Chondrocyte (in vitro differentiated cells): ENCODE data around the gene TRIM41. TPM values are rescaled to one million over a fixed set of nuclear protein-coding genes. Genes with fewer than 3 reads are reported as not detected.
"Not testable (repeated sequence)": the region's sequence is repeated elsewhere in the genome, so short reads cannot be mapped to it uniquely, and the experiment has no call there.

Source experiments
- DNase-seq: peaks from one replicate; pipeline ENCODE4 v3.0.0; 2021; ENCODE audit warnings: mixed read lengths, low spot score
- H3K27ac Mint-ChIP-seq: one replicate; pipeline ENCODE4 v1.8.0; 2021; ENCODE audit warnings: mild to moderate bottlenecking, moderate library complexity, mixed read lengths; ENCODE audit not compliant: unreplicated experiment
- H3K27me3 Mint-ChIP-seq: 2 replicates; pipeline ENCODE4 v1.8.0; 2021; ENCODE audit warnings: low read depth, mixed read lengths
- H3K36me3 Mint-ChIP-seq: 2 replicates; pipeline ENCODE4 v1.8.0; 2021; ENCODE audit warnings: low read depth, mixed read lengths
- H3K4me1 Mint-ChIP-seq: 2 replicates; pipeline ENCODE4 v1.8.0; 2021; ENCODE audit warnings: low read depth, mild to moderate bottlenecking, mixed read lengths
- H3K4me3 Mint-ChIP-seq: one replicate; pipeline ENCODE4 v1.8.0; 2021; ENCODE audit warnings: mild to moderate bottlenecking, moderate library complexity, mixed read lengths; ENCODE audit not compliant: unreplicated experiment
- H3K9me3 Mint-ChIP-seq: 2 replicates; pipeline ENCODE4 v1.8.0; 2021; ENCODE audit warnings: low read depth, mixed read lengths
- total RNA-seq: library from RNA; stranded (reverse); gene quantifications from 3 replicates; pipeline ENCODE4 v1.2.1, GENCODE V29; 2021
- TF ChIP-seq, protein P1 (sequence below): fragments of 200-600 bp; sonication (generic); IDR thresholded peaks from 2 replicates; pipeline ENCODE4 v1.5.0; 2021; ENCODE audit warnings: antibody characterized with exemption, mild to moderate bottlenecking, moderate library complexity

The TRIM41 gene
- total RNA-seq, 1 donor from 2014 or later, result 19.3 TPM

DNA sequence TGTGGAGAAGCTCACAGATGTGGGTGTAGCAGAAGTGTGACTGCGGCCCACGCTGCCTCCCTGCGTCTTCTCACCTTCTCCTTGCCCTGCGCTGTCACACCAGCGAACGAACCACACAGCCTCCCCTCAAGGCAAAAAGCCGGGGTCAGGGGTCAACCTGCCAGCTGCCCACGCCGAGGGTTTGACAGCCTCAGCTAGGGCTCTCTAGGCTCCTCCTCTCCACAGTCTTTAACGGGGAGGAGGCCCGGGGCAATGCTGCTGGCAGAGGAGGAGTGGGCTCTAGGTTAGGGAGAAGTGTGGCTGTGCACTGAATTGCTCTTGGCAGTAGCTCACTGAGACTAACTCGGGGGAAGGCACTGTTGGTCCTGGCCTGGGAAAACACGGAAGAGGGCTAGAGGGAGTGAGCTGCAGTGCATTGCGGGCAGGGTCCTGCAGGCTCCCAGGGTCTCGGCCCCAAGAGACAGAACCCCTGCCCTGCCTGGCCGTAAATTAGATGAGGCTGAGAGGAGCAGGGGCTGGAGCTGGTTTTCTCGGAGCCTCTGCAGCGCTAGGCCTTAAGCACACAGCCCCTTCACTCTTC lies 42.1 kb downstream of the TRIM41 start:
- no peak for DNase-seq
- H3K27me3 Mint-ChIP-seq, result no peaks in the 10 kb centered on the region
- H3K4me1 Mint-ChIP-seq, result peaks cover 7% of the 10 kb centered on the region
- no peaks in the 10 kb centered on the region for H3K9me3 Mint-ChIP-seq
- TF ChIP-seq, protein P1, sequence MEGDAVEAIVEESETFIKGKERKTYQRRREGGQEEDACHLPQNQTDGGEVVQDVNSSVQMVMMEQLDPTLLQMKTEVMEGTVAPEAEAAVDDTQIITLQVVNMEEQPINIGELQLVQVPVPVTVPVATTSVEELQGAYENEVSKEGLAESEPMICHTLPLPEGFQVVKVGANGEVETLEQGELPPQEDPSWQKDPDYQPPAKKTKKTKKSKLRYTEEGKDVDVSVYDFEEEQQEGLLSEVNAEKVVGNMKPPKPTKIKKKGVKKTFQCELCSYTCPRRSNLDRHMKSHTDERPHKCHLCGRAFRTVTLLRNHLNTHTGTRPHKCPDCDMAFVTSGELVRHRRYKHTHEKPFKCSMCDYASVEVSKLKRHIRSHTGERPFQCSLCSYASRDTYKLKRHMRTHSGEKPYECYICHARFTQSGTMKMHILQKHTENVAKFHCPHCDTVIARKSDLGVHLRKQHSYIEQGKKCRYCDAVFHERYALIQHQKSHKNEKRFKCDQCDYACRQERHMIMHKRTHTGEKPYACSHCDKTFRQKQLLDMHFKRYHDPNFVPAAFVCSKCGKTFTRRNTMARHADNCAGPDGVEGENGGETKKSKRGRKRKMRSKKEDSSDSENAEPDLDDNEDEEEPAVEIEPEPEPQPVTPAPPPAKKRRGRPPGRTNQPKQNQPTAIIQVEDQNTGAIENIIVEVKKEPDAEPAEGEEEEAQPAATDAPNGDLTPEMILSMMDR, result no peak
- H3K36me3 Mint-ChIP-seq, result peaks cover 5% of the 10 kb centered on the region
- no peak overlapping the region for H3K27ac Mint-ChIP-seq
- H3K4me3 Mint-ChIP-seq, result no peak overlapping the region

DNA sequence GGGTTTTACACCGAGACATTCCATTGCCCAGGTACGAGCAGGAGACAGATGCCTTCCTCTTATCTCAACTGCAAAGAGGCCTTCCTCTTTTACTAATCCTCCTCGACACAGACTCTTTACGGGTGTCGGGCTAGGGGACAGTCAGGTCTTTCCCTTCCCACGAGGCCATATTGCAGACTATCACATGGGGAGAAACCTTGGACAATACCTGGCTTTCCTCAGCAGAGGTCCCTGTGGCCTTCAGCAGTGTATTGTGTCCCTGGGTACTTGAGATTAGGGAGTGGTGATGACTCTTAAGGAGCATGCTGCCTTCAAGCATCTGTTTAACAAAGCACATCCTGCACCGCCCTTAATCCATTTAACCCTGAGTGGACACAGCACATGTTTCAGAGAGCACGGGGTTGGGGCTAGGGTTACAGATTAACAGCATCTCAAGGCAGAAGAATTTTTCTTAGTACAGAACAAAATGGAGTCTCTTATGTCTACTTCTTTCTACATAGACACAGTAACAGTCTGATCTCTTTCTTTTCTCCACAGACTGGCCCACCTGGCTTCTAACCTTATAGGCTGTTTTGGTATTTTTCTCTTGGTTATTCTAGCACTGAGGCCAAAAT lies 44.3 kb downstream of the TRIM41 start:
- not testable (repeated sequence) for H3K27me3 Mint-ChIP-seq, H3K36me3 Mint-ChIP-seq, H3K4me1 Mint-ChIP-seq, H3K9me3 Mint-ChIP-seq, H3K27ac Mint-ChIP-seq, DNase-seq, H3K4me3 Mint-ChIP-seq

DNA sequence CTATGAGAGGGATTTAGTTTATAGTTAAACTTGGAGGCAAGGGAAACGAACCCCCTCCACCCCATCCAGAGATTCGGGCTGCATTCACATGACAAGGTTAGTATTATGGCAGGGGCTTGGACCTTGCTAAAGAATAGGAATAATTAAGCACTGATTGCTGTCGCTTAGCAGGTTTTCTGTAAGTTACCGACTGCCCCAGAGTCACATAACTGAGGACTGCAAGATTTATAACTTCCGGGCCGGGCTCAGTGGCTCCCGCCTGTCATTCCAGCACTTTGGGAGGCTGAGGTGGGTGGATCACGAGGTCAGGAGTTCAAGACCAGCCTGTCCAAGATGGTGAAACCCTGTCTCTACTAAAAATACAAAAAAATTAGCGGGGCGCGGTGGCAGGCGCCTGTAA lies 44.8 kb downstream of the TRIM41 start:
- not testable (repeated sequence) for H3K9me3 Mint-ChIP-seq, DNase-seq, H3K27me3 Mint-ChIP-seq, H3K4me3 Mint-ChIP-seq, H3K4me1 Mint-ChIP-seq, H3K27ac Mint-ChIP-seq, H3K36me3 Mint-ChIP-seq

DNA sequence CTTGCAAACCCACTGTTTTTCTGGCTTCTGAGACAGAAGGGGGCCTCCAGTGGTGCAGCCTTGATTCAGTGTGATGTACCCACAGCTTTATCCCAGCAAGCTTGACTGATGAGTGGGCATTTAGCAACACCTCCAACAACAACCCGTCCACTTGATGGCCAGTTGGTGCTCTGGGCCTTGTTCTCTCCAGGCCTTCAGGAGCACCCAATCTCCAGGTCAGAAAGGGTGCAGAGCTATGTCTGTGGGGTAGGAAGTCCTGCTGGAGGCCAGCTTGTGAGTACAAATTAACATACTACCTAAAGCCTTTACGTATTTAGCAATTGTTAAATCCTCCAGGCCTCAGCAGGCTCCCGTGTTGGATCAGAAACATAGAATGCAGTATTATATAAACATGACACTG lies 48.0 kb downstream of the TRIM41 start:
- Mint-ChIP-seq H3K9me3 (no peaks in the 10 kb centered on the region), H3K36me3 (peaks cover 1% of the 10 kb centered on the region), H3K4me3 (no peak overlapping the region), H3K27me3 (no peaks in the 10 kb centered on the region), H3K27ac (no peak overlapping the region), H3K4me1 (no peaks in the 10 kb centered on the region)
- TF ChIP-seq, protein P1, result no peak
- no peak for DNase-seq

DNA sequence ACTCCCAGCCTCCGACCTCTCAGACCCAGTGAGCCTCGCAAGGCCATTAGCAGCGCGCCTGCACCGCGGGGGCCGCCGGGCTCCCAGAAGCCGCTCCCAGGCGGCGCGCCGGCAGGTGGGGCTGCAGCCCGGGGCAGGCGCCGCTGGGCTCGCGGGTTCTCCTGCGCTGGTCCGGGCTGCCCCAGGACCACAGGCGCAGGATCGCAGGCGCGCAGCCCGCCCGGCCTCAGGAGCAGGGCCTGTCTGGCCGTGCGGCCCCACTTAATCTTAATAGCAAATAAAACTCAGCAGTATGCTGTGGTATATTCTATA lies 50.3 kb downstream of the TRIM41 start:
- not testable (repeated sequence) for H3K27ac Mint-ChIP-seq, DNase-seq
- TF ChIP-seq, protein P1, result peak; percentile 67

DNA sequence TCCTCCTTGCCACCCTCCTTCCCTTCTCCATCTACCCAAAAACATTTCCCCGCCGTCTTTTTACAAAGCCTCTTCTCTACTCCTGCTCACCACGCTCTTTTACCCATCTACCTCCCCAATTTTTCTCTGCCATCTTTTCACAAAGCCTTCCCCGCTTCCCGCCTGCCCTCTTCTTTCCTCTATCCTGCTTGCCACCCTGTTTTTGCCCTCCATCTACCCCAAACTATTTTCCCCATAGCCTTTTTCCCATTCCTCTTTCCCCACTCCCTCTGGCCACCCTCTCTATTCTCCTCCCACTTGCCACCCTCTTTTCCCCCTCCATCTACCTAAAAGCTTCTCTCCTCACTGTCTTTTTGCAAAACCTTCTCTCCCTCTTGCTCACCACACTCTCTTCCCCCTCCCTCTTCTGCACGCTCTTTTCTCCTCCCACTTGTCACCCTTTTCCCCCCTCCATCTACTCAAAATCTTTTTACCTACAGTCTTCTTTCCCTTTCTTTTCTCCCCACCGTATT lies 57.2 kb downstream of the TRIM41 start:
- DNase-seq, result no peak
- Mint-ChIP-seq H3K27me3 (no peaks in the 10 kb centered on the region), H3K4me1 (peaks cover 28% of the 10 kb centered on the region), H3K36me3 (no peaks in the 10 kb centered on the region), H3K27ac (no peak overlapping the region), H3K4me3 (no peak overlapping the region), H3K9me3 (no peaks in the 10 kb centered on the region)
- TF ChIP-seq, protein P1, result no peak

More for the DNA sequence above, 50.3 kb downstream of the TRIM41 start:
- H3K9me3 Mint-ChIP-seq, H3K36me3 Mint-ChIP-seq, H3K4me1 Mint-ChIP-seq, H3K27me3 Mint-ChIP-seq: not testable (repeated sequence)
- H3K4me3 Mint-ChIP-seq, result peak overlapping the region; percentile 55
